A673 (cell line): ENCODE data around the gene SNTG2. TPM values are rescaled to one million over a fixed set of nuclear protein-coding genes. Genes with fewer than 3 reads are reported as not detected.

Source experiments
- BruUV-seq: library from RNA; stranded (reverse); fragments of 400-500 nt; replicated peaks from 2 replicates; lab custom pipeline; 2021; lab: Mats Ljungman, UMichigan
- CTCF ChIA-PET: fragments of 300-600 bp; sonication (Branson Sonifier 250); formaldehyde crosslinking; loops from one replicate; lab custom pipeline; 2022; ENCODE audit warnings: antibody characterized with exemption; lab: Charles Lee
- POLR2A ChIA-PET: fragments of 300-600 bp; sonication (Branson Sonifier 250); formaldehyde crosslinking; loops from one replicate; lab custom pipeline; 2022; ENCODE audit warnings: antibody characterized with exemption; ENCODE audit not compliant: low non-redundant PET; lab: Charles Lee
- DNase-seq: peaks from one replicate; pipeline ENCODE4 v3.0.0-alpha.2; 2015; ENCODE audit warnings: low spot score
- H3K27ac ChIP-seq: fragments of 200-600 bp; sonication (generic); 2 replicates; pipeline ENCODE4 v1.5.1; 2016; ENCODE audit warnings: mixed run types, low read depth, mild to moderate bottlenecking, mixed read lengths, antibody characterized with exemption, low read length; ENCODE audit not compliant: poor library complexity, severe bottlenecking
- H3K27me3 ChIP-seq: fragments of 200-600 bp; sonication (generic); replicated peaks from 2 replicates; pipeline ENCODE4 v1.6.1; 2017; ENCODE audit warnings: mixed run types, low read depth, mild to moderate bottlenecking, mixed read lengths, antibody characterized with exemption, low read length; ENCODE audit not compliant: insufficient read depth, poor library complexity
- H3K36me3 ChIP-seq: fragments of 200-600 bp; sonication (generic); 2 replicates; pipeline ENCODE4 v1.6.1; 2016; ENCODE audit warnings: mixed run types, mild to moderate bottlenecking, mixed read lengths, antibody characterized with exemption, low read length; ENCODE audit not compliant: insufficient read depth, poor library complexity, severe bottlenecking
- H3K4me1 ChIP-seq: fragments of 200-600 bp; sonication (generic); 2 replicates; pipeline ENCODE4 v1.6.1; 2017; ENCODE audit warnings: mixed run types, mild to moderate bottlenecking, mixed read lengths, antibody characterized with exemption, low read length; ENCODE audit not compliant: insufficient read depth, poor library complexity, severe bottlenecking
- H3K4me3 ChIP-seq: fragments of 200-600 bp; sonication (generic); 2 replicates; pipeline ENCODE4 v1.5.1; 2016; ENCODE audit warnings: low read depth, mixed run types, mild to moderate bottlenecking, mixed read lengths, low read length; ENCODE audit not compliant: poor library complexity, severe bottlenecking
- H3K9me3 ChIP-seq: fragments of 200-600 bp; sonication (generic); 2 replicates; pipeline ENCODE4 v1.6.1; 2016; ENCODE audit warnings: mixed run types, low read depth, mild to moderate bottlenecking, mixed read lengths, antibody characterized with exemption, low read length; ENCODE audit not compliant: poor library complexity, severe bottlenecking
- EZH2 ChIP-seq: fragments of 200-600 bp; sonication (generic); IDR thresholded peaks from 2 replicates; pipeline ENCODE4 v1.6.1; 2017; ENCODE audit warnings: borderline replicate concordance, low read depth, mild to moderate bottlenecking, mixed read lengths, antibody characterized with exemption, low read length; ENCODE audit not compliant: poor library complexity, severe bottlenecking
- intact Hi-C: fragments of 100-400 bp; cut with micrococcal nuclease; formaldehyde crosslinking; loops from one replicate; pipeline ENCODE4 v1.10.0; 2022; ENCODE audit not compliant: unreplicated experiment
- total RNA-seq: library from RNA; stranded (reverse); gene quantifications from 2 replicates; pipeline ENCODE4 v1.2.3, GENCODE V29; 2021
- TF ChIP-seq, protein P1 (sequence below): fragments of 300-800, 200-600 bp; sonication (generic); conservative IDR thresholded peaks from 2 replicates; pipeline ENCODE4 v1.5.1; 2017; ENCODE audit warnings: low read depth, mild to moderate bottlenecking, antibody characterized with exemption, low read length, moderate library complexity, mixed read lengths

The SNTG2 gene
- total RNA-seq, 1 experiment from 2014 or later = 3.7 TPM

DNA sequence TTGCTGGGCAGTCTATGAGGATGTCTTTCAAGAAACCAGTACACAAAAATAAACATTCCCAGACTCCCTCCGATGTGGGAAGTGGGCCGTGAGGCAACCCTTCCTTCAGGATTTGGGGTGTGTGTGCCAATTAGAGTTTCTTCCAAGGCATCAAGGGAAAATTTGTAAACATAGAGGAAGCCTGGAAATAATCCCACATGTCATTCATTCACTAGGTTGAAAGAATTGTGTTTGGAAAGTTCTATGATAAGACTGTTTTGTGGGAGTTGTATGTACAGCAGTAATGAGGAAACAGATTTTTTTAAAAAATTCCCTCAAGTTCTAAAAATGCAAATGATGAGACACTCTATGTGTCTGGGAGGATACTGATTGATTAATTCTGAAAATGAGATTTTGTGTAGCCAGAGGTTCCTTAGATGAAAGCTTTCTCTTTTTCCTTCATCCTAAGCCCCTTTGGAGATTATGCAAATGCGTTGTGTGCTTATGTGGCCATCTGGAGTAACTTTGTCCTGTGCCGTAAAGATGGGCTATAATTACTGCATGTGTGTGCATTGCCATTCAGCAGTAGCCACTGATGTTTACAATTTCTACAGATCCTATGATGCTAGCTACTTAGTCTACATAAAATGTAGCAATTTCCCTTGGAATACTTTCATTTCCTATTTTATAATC lies 354.8 kb downstream of the SNTG2 start:
- intact Hi-C loops = no loop called here
- no TSS peak for BruUV-seq
- Histone ChIP-seq H3K36me3 (no peaks in the 10 kb centered on the region), H3K27ac (no peak overlapping the region), H3K4me1 (no peaks in the 10 kb centered on the region), H3K27me3 (no peaks in the 10 kb centered on the region), H3K9me3 (no peaks in the 10 kb centered on the region), H3K4me3 (no peak overlapping the region)
- TF ChIP-seq, protein P1, sequence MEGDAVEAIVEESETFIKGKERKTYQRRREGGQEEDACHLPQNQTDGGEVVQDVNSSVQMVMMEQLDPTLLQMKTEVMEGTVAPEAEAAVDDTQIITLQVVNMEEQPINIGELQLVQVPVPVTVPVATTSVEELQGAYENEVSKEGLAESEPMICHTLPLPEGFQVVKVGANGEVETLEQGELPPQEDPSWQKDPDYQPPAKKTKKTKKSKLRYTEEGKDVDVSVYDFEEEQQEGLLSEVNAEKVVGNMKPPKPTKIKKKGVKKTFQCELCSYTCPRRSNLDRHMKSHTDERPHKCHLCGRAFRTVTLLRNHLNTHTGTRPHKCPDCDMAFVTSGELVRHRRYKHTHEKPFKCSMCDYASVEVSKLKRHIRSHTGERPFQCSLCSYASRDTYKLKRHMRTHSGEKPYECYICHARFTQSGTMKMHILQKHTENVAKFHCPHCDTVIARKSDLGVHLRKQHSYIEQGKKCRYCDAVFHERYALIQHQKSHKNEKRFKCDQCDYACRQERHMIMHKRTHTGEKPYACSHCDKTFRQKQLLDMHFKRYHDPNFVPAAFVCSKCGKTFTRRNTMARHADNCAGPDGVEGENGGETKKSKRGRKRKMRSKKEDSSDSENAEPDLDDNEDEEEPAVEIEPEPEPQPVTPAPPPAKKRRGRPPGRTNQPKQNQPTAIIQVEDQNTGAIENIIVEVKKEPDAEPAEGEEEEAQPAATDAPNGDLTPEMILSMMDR = no peak
- TF ChIP-seq EZH2 = no peak
- no peak for DNase-seq
- CTCF ChIA-PET = interaction anchor here (0.6 kb wide), 1 partner anchor 246 kb away, joined by 3 read pairs; no protein-coding TSS in a partner anchor
- POLR2A ChIA-PET = no interaction called here

GRCh38 chr2:1306014-1306686 lies 355.5 kb downstream of the SNTG2 start:
- Histone ChIP-seq H3K4me3 (no peak overlapping the region), H3K27ac (no peak overlapping the region), H3K27me3 (no peaks in the 10 kb centered on the region), H3K36me3 (no peaks in the 10 kb centered on the region), H3K4me1 (no peaks in the 10 kb centered on the region), H3K9me3 (no peaks in the 10 kb centered on the region)
- CTCF ChIA-PET = interaction anchor here (0.6 kb wide), 1 partner anchor 245 kb away, joined by 3 read pairs; no protein-coding TSS in a partner anchor
- BruUV-seq = no TSS peak
- intact Hi-C loops = no loop called here
- TF ChIP-seq, protein P1 = no peak
- no peak for TF ChIP-seq EZH2
- no peak for DNase-seq
- POLR2A ChIA-PET = no interaction called here

DNA sequence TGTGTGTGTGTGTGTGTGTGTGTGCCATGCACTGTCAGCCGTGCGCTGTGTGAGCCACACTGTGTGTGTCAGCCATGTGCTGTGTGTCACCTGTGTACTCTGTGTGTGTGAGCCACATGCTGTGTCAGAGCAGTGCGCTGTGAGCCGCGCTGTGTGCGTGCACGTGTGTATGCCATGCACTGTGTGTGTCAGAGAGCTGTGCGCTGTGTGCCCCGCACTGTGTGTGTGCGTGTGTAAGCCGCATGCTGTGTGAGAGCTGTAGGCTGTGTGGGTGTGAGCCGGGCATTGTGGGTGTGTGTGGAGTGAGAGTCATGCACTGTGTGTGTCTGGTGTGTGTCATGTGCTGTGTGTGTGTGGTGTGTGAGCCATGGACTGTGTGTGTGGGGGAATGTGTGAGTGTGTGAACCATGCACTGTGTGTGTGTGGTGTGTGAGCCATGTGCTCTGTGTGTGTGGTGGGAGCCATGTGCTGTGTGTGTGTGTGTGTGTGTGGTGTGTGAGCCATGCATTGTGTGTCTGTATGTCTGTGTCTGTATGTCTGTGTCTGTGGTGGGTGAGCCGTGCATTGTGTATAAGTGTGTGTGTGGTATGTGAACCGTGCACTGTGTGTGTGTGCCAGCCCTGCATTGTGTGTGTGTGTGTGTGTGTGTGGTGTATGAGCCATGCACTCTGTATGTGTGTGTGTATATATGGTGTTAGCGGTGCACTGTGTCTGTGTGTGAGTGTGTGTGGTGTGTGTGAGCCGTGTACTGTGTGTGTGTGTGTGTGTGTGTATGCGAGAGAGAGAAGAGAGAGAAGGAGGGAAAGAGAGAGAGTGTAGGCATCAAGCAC lies 356.3 kb downstream of the SNTG2 start:
- H3K27me3 ChIP-seq = no peaks in the 10 kb centered on the region
- H3K27ac ChIP-seq = no peak overlapping the region
- H3K4me1 ChIP-seq = no peaks in the 10 kb centered on the region
- no TSS peak for BruUV-seq
- DNase-seq = no peak
- TF ChIP-seq, protein P1 = no peak
- TF ChIP-seq EZH2 = no peak
- CTCF ChIA-PET = no interaction called here
- intact Hi-C loops = no loop called here
- no peaks in the 10 kb centered on the region for H3K36me3 ChIP-seq
- no peaks in the 10 kb centered on the region for H3K9me3 ChIP-seq
- POLR2A ChIA-PET = no interaction called here
- no peak overlapping the region for H3K4me3 ChIP-seq
